Gastroesophageal sphincter (tissue), 3 donors: ENCODE measurements around the gene NRXN3.

Experiments
- POLR2AphosphoS5 ChIP-seq: sonication (generic); formaldehyde crosslinking; IDR thresholded peaks from one replicate; pipeline ENCODE4 v1.6.1; 2017; ENCODE audit warnings: antibody characterized with exemption
- TF ChIP-seq, protein P1 (sequence below), 4 experiments: fragments of 200-600 bp in 2 of 4; fragments of 450-650 bp in 2 of 4; sonication (generic) in 1 of 4; IDR thresholded peaks; one replicate each; pipeline ENCODE4 v1.5.1; 2017 to 2019; ENCODE audit warnings: antibody characterized with exemption in 4 of 4, mild to moderate bottlenecking in 2 of 4, moderate library complexity in 2 of 4

- no peak for TF ChIP-seq POLR2AphosphoS5
- TF ChIP-seq, protein P1, sequence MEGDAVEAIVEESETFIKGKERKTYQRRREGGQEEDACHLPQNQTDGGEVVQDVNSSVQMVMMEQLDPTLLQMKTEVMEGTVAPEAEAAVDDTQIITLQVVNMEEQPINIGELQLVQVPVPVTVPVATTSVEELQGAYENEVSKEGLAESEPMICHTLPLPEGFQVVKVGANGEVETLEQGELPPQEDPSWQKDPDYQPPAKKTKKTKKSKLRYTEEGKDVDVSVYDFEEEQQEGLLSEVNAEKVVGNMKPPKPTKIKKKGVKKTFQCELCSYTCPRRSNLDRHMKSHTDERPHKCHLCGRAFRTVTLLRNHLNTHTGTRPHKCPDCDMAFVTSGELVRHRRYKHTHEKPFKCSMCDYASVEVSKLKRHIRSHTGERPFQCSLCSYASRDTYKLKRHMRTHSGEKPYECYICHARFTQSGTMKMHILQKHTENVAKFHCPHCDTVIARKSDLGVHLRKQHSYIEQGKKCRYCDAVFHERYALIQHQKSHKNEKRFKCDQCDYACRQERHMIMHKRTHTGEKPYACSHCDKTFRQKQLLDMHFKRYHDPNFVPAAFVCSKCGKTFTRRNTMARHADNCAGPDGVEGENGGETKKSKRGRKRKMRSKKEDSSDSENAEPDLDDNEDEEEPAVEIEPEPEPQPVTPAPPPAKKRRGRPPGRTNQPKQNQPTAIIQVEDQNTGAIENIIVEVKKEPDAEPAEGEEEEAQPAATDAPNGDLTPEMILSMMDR (IDR thresholded peaks at IDR 0.05): peak in 1 of 4 experiments; percentile 27
Observed at GRCh38 chr14:79543967-79544697, 1374.0 kb downstream of the NRXN3 start.
